ENCODE measurements around the gene SYCP2L. TPM values are rescaled to one million over a fixed set of nuclear protein-coding genes. Genes with fewer than 3 reads are reported as not detected.

Gene SYCP2L
- total and polyA plus RNA-seq, 2 of the 4 experiments (the other 2 are of a cell fraction), result 0.05 TPM; not detected in 1

DNA sequence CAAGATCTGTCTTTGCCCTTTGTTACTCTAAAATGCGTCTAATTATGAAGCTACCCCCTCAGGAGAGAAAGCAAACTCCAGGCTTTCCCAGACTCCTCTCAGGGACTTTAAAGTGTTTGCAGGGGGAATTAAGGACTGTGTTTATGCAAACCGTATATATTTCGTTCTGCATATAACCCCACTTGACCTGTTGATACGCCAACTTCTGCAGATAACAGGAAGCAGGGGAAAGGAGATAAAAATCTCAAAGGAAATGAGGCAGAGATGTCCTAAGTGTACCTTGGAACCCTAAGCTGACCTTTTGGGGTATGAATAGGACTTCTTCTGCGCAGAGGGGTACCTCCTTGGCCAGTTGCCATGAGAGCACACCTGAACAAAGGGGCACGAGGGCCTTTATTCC is 8.1 kb downstream of the SYCP2L start:
- no peak overlapping the region for H2AK5ac ChIP-seq (ENCODE audit: low read depth, low read length)
- H3K4me3 ChIP-seq (ENCODE audit: insufficient read depth, low read depth, low read length), result no peak overlapping the region
- H3K23ac ChIP-seq (ENCODE audit: low read depth, low read length), result no peak overlapping the region
- CTCF ChIA-PET, result interaction anchor here (0.6 to 0.8 kb wide), 2 partner anchors 27 to 746 kb away, joined by 3 to 4 read pairs; no protein-coding TSS in a partner anchor
- no peak overlapping the region for H2BK15ac ChIP-seq (ENCODE audit: low read depth, low read length)
- H3K56ac ChIP-seq (ENCODE audit: extremely low read depth, insufficient read depth, low read length), result no peak overlapping the region
- H2BK20ac ChIP-seq (ENCODE audit: low read depth, low read length), result no peak overlapping the region
- BruUV-seq (replicated peaks), result no TSS peak
- no peaks in the 10 kb centered on the region; the same call in 1 of the 2 replicates for H3K9me3 ChIP-seq (ENCODE audit: control insufficient read depth, insufficient read depth, low read length)
- H2AFZ ChIP-seq (replicated peaks; ENCODE audit: low read length, poor library complexity), result no peak overlapping the region
- TF ChIP-seq, protein P1, sequence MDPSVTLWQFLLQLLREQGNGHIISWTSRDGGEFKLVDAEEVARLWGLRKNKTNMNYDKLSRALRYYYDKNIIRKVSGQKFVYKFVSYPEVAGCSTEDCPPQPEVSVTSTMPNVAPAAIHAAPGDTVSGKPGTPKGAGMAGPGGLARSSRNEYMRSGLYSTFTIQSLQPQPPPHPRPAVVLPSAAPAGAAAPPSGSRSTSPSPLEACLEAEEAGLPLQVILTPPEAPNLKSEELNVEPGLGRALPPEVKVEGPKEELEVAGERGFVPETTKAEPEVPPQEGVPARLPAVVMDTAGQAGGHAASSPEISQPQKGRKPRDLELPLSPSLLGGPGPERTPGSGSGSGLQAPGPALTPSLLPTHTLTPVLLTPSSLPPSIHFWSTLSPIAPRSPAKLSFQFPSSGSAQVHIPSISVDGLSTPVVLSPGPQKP (IDR thresholded peaks at IDR 0.05; ENCODE audit: borderline replicate concordance, low read depth, low read length), result no peak
- TF ChIP-seq POLR2A (IDR thresholded peaks at IDR 0.05; ENCODE audit: low read depth, low read length) (no peak), RFX5 (IDR thresholded peaks at IDR 0.05; ENCODE audit: low read depth, low read length) (no peak), CEBPB (IDR thresholded peaks at IDR 0.05; ENCODE audit: low read depth, low read length) (no peak), MAZ (IDR thresholded peaks at IDR 0.05; ENCODE audit: borderline replicate concordance, low read depth, low read length) (no peak), CHD1 (IDR thresholded peaks at IDR 0.05; ENCODE audit: low read depth, low read length) (no peak), MAFK (IDR thresholded peaks at IDR 0.05; ENCODE audit: low read depth, low read length) (no peak), NFE2L2 (IDR thresholded peaks at IDR 0.05; ENCODE audit: low read depth, low read length) (no peak), BHLHE40 (IDR thresholded peaks at IDR 0.05; ENCODE audit: low read depth, low read length) (no peak)
- TF ChIP-seq, protein P2, sequence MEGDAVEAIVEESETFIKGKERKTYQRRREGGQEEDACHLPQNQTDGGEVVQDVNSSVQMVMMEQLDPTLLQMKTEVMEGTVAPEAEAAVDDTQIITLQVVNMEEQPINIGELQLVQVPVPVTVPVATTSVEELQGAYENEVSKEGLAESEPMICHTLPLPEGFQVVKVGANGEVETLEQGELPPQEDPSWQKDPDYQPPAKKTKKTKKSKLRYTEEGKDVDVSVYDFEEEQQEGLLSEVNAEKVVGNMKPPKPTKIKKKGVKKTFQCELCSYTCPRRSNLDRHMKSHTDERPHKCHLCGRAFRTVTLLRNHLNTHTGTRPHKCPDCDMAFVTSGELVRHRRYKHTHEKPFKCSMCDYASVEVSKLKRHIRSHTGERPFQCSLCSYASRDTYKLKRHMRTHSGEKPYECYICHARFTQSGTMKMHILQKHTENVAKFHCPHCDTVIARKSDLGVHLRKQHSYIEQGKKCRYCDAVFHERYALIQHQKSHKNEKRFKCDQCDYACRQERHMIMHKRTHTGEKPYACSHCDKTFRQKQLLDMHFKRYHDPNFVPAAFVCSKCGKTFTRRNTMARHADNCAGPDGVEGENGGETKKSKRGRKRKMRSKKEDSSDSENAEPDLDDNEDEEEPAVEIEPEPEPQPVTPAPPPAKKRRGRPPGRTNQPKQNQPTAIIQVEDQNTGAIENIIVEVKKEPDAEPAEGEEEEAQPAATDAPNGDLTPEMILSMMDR (conservative IDR thresholded peaks at IDR 0.05; ENCODE audit: low read depth, low read length), result no peak
- TF ChIP-seq, protein P3, sequence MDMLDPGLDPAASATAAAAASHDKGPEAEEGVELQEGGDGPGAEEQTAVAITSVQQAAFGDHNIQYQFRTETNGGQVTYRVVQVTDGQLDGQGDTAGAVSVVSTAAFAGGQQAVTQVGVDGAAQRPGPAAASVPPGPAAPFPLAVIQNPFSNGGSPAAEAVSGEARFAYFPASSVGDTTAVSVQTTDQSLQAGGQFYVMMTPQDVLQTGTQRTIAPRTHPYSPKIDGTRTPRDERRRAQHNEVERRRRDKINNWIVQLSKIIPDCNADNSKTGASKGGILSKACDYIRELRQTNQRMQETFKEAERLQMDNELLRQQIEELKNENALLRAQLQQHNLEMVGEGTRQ (IDR thresholded peaks at IDR 0.05; ENCODE audit: low read depth, low read length), result no peak
- H2AK9ac ChIP-seq (replicated peaks; ENCODE audit: low read depth, low read length, poor library complexity), result no peak overlapping the region
- H3K9me1 ChIP-seq (ENCODE audit: insufficient read depth, low read length), result no peaks in the 10 kb centered on the region
- no peaks in the 10 kb centered on the region for H3K4me1 ChIP-seq (ENCODE audit: control insufficient read depth, insufficient read depth, low read length)
- dilution Hi-C loops (cut with HindIII; ENCODE audit: low sequenced_read_pairs, unreplicated experiment), result no loop called here
- no peak overlapping the region for H3K4ac ChIP-seq (ENCODE audit: low read depth, low read length)
- no peaks in the 10 kb centered on the region for H3K79me1 ChIP-seq (ENCODE audit: low read depth in 1 of 2, low read length in 2 of 2)
- no peaks in the 10 kb centered on the region for H4K20me1 ChIP-seq (ENCODE audit: insufficient read depth, low read length)
- no peak for ATAC-seq (ENCODE audit: low read depth)
- no peak overlapping the region for H3K9ac ChIP-seq (ENCODE audit: low read depth, low read length)
- no peak overlapping the region for H4K5ac ChIP-seq (ENCODE audit: low read depth, low read length)
- H3K18ac ChIP-seq (ENCODE audit: low read depth, low read length), result no peak overlapping the region
- in situ Hi-C loops (cut with MboI; ENCODE audit: low sequenced_read_pairs), result no loop called here
- H2BK5ac ChIP-seq (ENCODE audit: low read depth, low read length, poor library complexity, severe bottlenecking), result no peak overlapping the region
- H3K4me2 ChIP-seq (ENCODE audit: low read depth, low read length), result no peak overlapping the region
- WGBS, 2 experiments (ENCODE audit: extremely low coverage in 2 of 2, insufficient read length in 1 of 2), result no CpG with 5 or more reads among the region's 6 CpGs
- intact Hi-C loops (cut with micrococcal nuclease), result no loop called here
- H3K14ac ChIP-seq (replicated peaks; ENCODE audit: low read depth, low read length), result no peak overlapping the region
- no peaks in the 10 kb centered on the region for H3K36me3 ChIP-seq (ENCODE audit: control insufficient read depth, insufficient read depth, low read length)
- no peak overlapping the region for H4K8ac ChIP-seq (ENCODE audit: low read depth in 2 of 2, low read length in 2 of 2)
- DNase-seq, result no peak
- POLR2A ChIA-PET (ENCODE audit: unreplicated experiment), result no interaction called here
- H3K27ac ChIP-seq (ENCODE audit: insufficient read depth, low read length), result no peak overlapping the region
- H2BK120ac ChIP-seq (ENCODE audit: low read depth, low read length), result no peak overlapping the region
- H3K27me3 ChIP-seq (ENCODE audit: control insufficient read depth, insufficient read depth, low read length), result peaks cover 2% of the 10 kb centered on the region
- H4K91ac ChIP-seq (ENCODE audit: insufficient read depth, low read depth, low read length), result no peak overlapping the region

Measured in IMR-90 (cell line).